GM15510 (cell line): ENCODE measurements around the gene CHD5.

Source experiments
- POLR2A ChIP-seq: IDR thresholded peaks from 3 replicates; pipeline ENCODE4 v1.6.1; 2011; ENCODE audit warnings: borderline replicate concordance; ENCODE audit not compliant: insufficient read length; ENCODE audit errors: extremely low read depth

Gene CHD5

GRCh38 chr1:6110326-6110725, 69.8 kb downstream of the CHD5 start:
- TF ChIP-seq POLR2A = no peak

GRCh38 chr1:6109688-6110087, 70.4 kb downstream of the CHD5 start:
- TF ChIP-seq POLR2A = no peak

- TF ChIP-seq POLR2A = no peak
Observed at GRCh38 chr1:6108937-6109614, 71.0 kb downstream of the CHD5 start.

- TF ChIP-seq POLR2A = no peak
Observed at GRCh38 chr1:6108476-6108875, 71.6 kb downstream of the CHD5 start.

GRCh38 chr1:6107409-6108356, 72.4 kb downstream of the CHD5 start:
- no peak for TF ChIP-seq POLR2A

- TF ChIP-seq POLR2A = no peak
Observed at GRCh38 chr1:6106977-6107376, 73.1 kb downstream of the CHD5 start.

- TF ChIP-seq POLR2A = no peak
Observed at GRCh38 chr1:6106321-6106731, 73.8 kb downstream of the CHD5 start.

GRCh38 chr1:6105763-6106162, 74.4 kb downstream of the CHD5 start:
- no peak for TF ChIP-seq POLR2A

GRCh38 chr1:6105218-6105679, 74.9 kb downstream of the CHD5 start:
- no peak for TF ChIP-seq POLR2A

GRCh38 chr1:6104631-6105030, 75.5 kb downstream of the CHD5 start:
- no peak for TF ChIP-seq POLR2A

- TF ChIP-seq POLR2A = no peak
Observed at GRCh38 chr1:6103854-6104530, 76.1 kb downstream of the CHD5 start.

- no peak for TF ChIP-seq POLR2A
Observed at GRCh38 chr1:6103111-6103853, 76.8 kb downstream of the CHD5 start.

- TF ChIP-seq POLR2A = no peak
Observed at GRCh38 chr1:6102532-6102845, 77.6 kb downstream of the CHD5 start.

GRCh38 chr1:6101826-6102531, 78.1 kb downstream of the CHD5 start:
- TF ChIP-seq POLR2A = no peak

- no peak for TF ChIP-seq POLR2A
Observed at GRCh38 chr1:6100861-6101783, 79.0 kb downstream of the CHD5 start.
